ENCODE results near the gene PEX1. TPM values are rescaled to one million over a fixed set of nuclear protein-coding genes. Genes with fewer than 3 reads are reported as not detected.

Gene PEX1
- total RNA-seq, 1 donor from 2014 or later = 21.8 TPM

DNA sequence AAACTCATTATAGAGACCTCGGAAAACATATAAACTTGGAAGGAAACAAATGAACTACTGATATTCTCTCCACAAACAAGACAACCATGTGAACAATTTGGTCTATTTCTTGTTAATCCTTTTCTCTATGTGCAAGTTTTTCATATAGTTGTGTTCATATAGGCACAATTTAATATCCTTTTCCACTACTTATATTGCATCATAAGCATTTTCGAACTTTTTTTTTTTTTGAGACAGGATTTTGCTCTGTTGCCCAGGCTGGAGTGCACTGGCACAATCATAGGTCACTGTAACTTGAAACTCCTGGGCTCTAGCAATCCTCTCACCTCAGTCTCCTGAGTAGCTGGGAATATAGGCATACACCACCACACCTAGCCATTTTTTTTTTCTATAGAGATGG lies 5.2 kb downstream of the PEX1 start:
- Mint-ChIP-seq H3K4me3 (no peak overlapping the region), H3K27me3 (no peaks in the 10 kb centered on the region), H3K9me3 (no peaks in the 10 kb centered on the region), H3K27ac (no peak overlapping the region), H3K36me3 (ENCODE audit: low read depth) (peaks cover 16% of the 10 kb centered on the region), H3K4me1 (peaks cover 8% of the 10 kb centered on the region)
- DNase-seq (no peak), ATAC-seq (ENCODE audit: low read depth) (no peak)
- ChIA-PET POLR2A (interaction anchor here (0.7 kb wide), 1 partner anchor 41 kb away, joined by 3 read pairs; no protein-coding TSS in a partner anchor), CTCF (no interaction called here)
- TF ChIP-seq, protein P1, sequence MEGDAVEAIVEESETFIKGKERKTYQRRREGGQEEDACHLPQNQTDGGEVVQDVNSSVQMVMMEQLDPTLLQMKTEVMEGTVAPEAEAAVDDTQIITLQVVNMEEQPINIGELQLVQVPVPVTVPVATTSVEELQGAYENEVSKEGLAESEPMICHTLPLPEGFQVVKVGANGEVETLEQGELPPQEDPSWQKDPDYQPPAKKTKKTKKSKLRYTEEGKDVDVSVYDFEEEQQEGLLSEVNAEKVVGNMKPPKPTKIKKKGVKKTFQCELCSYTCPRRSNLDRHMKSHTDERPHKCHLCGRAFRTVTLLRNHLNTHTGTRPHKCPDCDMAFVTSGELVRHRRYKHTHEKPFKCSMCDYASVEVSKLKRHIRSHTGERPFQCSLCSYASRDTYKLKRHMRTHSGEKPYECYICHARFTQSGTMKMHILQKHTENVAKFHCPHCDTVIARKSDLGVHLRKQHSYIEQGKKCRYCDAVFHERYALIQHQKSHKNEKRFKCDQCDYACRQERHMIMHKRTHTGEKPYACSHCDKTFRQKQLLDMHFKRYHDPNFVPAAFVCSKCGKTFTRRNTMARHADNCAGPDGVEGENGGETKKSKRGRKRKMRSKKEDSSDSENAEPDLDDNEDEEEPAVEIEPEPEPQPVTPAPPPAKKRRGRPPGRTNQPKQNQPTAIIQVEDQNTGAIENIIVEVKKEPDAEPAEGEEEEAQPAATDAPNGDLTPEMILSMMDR (IDR thresholded peaks at IDR 0.05) = no peak
- intact Hi-C loops (cut with micrococcal nuclease) = no loop called here

DNA sequence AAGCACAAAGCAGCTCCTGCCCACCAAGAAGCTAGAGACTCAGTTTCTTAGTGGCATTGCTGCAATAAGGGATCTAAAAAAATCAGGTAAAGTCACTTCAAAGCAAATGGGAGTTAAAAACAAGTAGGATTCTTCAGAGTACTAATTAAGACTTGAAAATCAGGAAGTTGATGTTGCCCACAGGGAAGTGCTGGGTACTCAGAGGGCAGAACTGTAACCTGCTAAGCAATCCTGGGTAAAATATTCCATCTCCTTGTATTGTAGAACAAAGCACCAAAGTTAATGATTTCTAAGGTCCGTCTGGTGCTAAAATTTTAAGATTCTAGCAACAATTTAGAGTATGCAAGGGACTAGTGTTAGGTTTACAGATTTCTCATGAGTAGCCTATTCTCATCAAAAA lies 8.3 kb downstream of the PEX1 start:
- no peak for ATAC-seq (ENCODE audit: low read depth)
- TF ChIP-seq, protein P1 (IDR thresholded peaks at IDR 0.05) = no peak
- no peaks in the 10 kb centered on the region for H3K9me3 Mint-ChIP-seq
- no peak for DNase-seq
- no peak overlapping the region for H3K27ac Mint-ChIP-seq
- H3K36me3 Mint-ChIP-seq (ENCODE audit: low read depth) = peaks cover 33% of the 10 kb centered on the region
- H3K27me3 Mint-ChIP-seq = no peaks in the 10 kb centered on the region
- intact Hi-C loops (cut with micrococcal nuclease) = no loop called here
- H3K4me3 Mint-ChIP-seq = no peak overlapping the region
- ChIA-PET POLR2A (interaction anchor here (0.6 kb wide), 1 partner anchor 39 kb away, joined by 4 read pairs; no protein-coding TSS in a partner anchor), CTCF (no interaction called here)
- H3K4me1 Mint-ChIP-seq = no peaks in the 10 kb centered on the region

DNA sequence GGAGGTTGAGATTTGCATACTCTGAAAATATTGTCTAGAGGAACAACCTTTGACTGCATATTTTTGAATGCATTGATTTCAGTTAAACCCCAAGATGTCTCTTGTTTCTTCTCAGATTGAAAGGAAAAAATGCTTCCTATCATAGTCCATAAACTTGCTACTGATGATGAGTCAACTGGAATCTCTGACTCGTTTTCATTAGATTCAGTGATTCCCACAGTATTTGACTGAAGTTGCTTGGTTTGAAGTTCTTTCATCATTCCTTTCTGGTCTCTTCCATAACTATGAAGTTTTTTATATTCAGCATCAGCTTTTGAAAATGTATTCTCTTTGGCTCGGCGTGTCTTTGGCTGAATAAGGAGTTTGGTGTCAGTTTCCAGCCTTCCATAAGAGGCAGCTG lies 10.7 kb downstream of the PEX1 start:
- H3K4me3 Mint-ChIP-seq = no peak overlapping the region
- H3K9me3 Mint-ChIP-seq = no peaks in the 10 kb centered on the region
- H3K4me1 Mint-ChIP-seq = no peaks in the 10 kb centered on the region
- TF ChIP-seq, protein P1 (IDR thresholded peaks at IDR 0.05) = no peak
- no peaks in the 10 kb centered on the region for H3K27me3 Mint-ChIP-seq
- ATAC-seq (ENCODE audit: low read depth) = no peak
- intact Hi-C loops (cut with micrococcal nuclease) = no loop called here
- H3K36me3 Mint-ChIP-seq (ENCODE audit: low read depth) = peaks cover 47% of the 10 kb centered on the region
- H3K27ac Mint-ChIP-seq = no peak overlapping the region
- ChIA-PET POLR2A (no interaction called here), CTCF (interaction anchor here (1.2 kb wide), 1 partner anchor 11 kb away, joined by 3 read pairs; the partner anchor contains the start of genes PEX1 and RBM48)
- DNase-seq = no peak

- Mint-ChIP-seq H3K27ac (no peak overlapping the region), H3K4me1 (no peaks in the 10 kb centered on the region), H3K4me3 (no peak overlapping the region), H3K36me3 (ENCODE audit: low read depth) (peaks cover 50% of the 10 kb centered on the region), H3K9me3 (no peaks in the 10 kb centered on the region), H3K27me3 (no peaks in the 10 kb centered on the region)
- CTCF ChIA-PET = no interaction called here
- DNase-seq (no peak), ATAC-seq (ENCODE audit: low read depth) (no peak)
- intact Hi-C loops (cut with micrococcal nuclease) = no loop called here
- TF ChIP-seq, protein P1 (IDR thresholded peaks at IDR 0.05) = no peak
- POLR2A ChIA-PET = no interaction called here
Measured at GRCh38 chr7:92513167-92513902, 15.0 kb downstream of the PEX1 start.

DNA sequence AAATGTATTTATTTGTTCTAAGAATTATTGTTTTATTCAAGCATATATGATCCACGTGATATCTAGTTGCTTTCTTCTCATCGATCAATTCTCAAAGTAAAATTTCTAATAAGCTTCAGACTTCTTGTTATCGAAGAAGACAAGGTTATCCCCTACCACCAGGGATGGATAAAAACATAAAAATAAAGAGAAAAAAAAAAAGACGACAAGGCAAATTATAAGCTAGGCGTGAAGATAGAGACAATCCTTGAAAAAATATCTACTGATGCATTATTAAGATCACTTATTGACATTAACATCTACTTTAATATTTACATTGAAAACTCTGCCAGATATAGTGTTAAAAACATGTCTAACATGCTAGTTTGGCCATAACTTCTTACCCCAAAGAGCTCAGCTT lies 19.4 kb downstream of the PEX1 start:
- POLR2A ChIA-PET = no interaction called here
- H3K4me1 Mint-ChIP-seq = no peaks in the 10 kb centered on the region
- no peak for ATAC-seq (ENCODE audit: low read depth)
- no peak overlapping the region for H3K27ac Mint-ChIP-seq
- H3K36me3 Mint-ChIP-seq (ENCODE audit: low read depth) = peaks cover 42% of the 10 kb centered on the region
- CTCF ChIA-PET = no interaction called here
- H3K4me3 Mint-ChIP-seq = no peak overlapping the region
- intact Hi-C loops (cut with micrococcal nuclease) = no loop called here
- TF ChIP-seq, protein P1 (IDR thresholded peaks at IDR 0.05) = no peak
- no peaks in the 10 kb centered on the region for H3K9me3 Mint-ChIP-seq
- H3K27me3 Mint-ChIP-seq = no peaks in the 10 kb centered on the region
- no peak for DNase-seq

All from activated B cell treated with CpG ODN at 0.5 μM for 24 hours (primary cell).